ENCODE measurements around the gene TNIK.

DNA sequence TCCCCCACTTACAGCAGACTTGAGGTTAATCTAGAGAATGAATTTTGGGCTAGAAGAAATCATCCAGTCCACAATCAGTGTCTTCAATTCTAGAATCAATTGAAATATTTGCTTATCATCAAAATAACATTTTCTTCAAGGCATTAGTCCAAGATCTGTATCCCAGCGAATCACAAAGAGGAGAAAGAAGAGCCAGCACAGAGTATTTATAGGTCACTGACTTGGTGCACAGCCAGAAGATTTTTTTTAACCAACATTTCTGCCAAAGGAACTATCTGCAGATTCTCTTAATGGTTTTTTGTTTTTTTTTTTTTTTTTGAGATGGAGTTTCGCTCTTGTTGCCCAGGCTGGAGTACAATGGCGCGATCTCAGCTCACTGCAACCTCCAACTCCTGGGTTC, 178.2 kb downstream of the TNIK start:
- TF ChIP-seq, protein P1, sequence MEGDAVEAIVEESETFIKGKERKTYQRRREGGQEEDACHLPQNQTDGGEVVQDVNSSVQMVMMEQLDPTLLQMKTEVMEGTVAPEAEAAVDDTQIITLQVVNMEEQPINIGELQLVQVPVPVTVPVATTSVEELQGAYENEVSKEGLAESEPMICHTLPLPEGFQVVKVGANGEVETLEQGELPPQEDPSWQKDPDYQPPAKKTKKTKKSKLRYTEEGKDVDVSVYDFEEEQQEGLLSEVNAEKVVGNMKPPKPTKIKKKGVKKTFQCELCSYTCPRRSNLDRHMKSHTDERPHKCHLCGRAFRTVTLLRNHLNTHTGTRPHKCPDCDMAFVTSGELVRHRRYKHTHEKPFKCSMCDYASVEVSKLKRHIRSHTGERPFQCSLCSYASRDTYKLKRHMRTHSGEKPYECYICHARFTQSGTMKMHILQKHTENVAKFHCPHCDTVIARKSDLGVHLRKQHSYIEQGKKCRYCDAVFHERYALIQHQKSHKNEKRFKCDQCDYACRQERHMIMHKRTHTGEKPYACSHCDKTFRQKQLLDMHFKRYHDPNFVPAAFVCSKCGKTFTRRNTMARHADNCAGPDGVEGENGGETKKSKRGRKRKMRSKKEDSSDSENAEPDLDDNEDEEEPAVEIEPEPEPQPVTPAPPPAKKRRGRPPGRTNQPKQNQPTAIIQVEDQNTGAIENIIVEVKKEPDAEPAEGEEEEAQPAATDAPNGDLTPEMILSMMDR (CRISPR knock-in tag; IDR thresholded peaks at IDR 0.05), result no peak
- TF ChIP-seq SOX6 (IDR thresholded peaks at IDR 0.05) (no peak), SOX6 (CRISPR knock-in tag; IDR thresholded peaks at IDR 0.05) (no peak), PRDM4 (CRISPR knock-in tag; IDR thresholded peaks at IDR 0.05; ENCODE audit: borderline replicate concordance) (no peak), RAD21 (CRISPR knock-in tag; IDR thresholded peaks at IDR 0.05) (no peak), ZNF354B (CRISPR knock-in tag; IDR thresholded peaks at IDR 0.05) (no peak)
- TF ChIP-seq, protein P2, sequence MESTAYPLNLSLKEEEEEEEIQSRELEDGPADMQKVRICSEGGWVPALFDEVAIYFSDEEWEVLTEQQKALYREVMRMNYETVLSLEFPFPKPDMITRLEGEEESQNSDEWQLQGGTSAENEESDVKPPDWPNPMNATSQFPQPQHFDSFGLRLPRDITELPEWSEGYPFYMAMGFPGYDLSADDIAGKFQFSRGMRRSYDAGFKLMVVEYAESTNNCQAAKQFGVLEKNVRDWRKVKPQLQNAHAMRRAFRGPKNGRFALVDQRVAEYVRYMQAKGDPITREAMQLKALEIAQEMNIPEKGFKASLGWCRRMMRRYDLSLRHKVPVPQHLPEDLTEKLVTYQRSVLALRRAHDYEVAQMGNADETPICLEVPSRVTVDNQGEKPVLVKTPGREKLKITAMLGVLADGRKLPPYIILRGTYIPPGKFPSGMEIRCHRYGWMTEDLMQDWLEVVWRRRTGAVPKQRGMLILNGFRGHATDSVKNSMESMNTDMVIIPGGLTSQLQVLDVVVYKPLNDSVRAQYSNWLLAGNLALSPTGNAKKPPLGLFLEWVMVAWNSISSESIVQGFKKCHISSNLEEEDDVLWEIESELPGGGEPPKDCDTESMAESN (CRISPR knock-in tag; conservative IDR thresholded peaks at IDR 0.05), result no peak

Measured in HepG2 (cell line).